HEK293 (cell line): ENCODE data around the gene PDZD2.

Experiments used
- CTCF ChIP-seq: fragments of 450-650 bp; formaldehyde crosslinking; IDR thresholded peaks from 2 replicates; pipeline ENCODE4 v1.5.1; 2016; ENCODE audit warnings: missing biosample characterization, missing genetic modification characterization
- REST ChIP-seq: fragments of 450-650 bp; formaldehyde crosslinking; IDR thresholded peaks from 2 replicates; pipeline ENCODE4 v1.5.1; 2016; ENCODE audit warnings: missing biosample characterization, missing genetic modification characterization
- ZNF280C ChIP-seq: fragments of 450-650 bp; formaldehyde crosslinking; IDR thresholded peaks from 2 replicates; pipeline ENCODE4 v1.5.1; 2016; ENCODE audit warnings: missing biosample characterization, missing genetic modification characterization
- ZNF335 ChIP-seq: fragments of 450-650 bp; formaldehyde crosslinking; conservative IDR thresholded peaks from 2 replicates; pipeline ENCODE4 v1.5.1; 2016; ENCODE audit warnings: missing biosample characterization, missing genetic modification characterization
- ZNF391 ChIP-seq: fragments of 450-650 bp; formaldehyde crosslinking; IDR thresholded peaks from 2 replicates; pipeline ENCODE4 v1.5.1; 2016; ENCODE audit warnings: low read depth, missing biosample characterization, missing genetic modification characterization, borderline replicate concordance

- TF ChIP-seq CTCF (tag by site-specific recombination) = no peak
- no peak for TF ChIP-seq REST (tag by site-specific recombination)
- TF ChIP-seq ZNF335 (tag by site-specific recombination) = no peak
- TF ChIP-seq ZNF280C (tag by site-specific recombination) = no peak
- TF ChIP-seq ZNF391 (tag by site-specific recombination) = no peak
Measured at GRCh38 chr5:31620026-31620425, 18.9 kb upstream of the PDZD2 start.
